HG03108 (cell line): ENCODE measurements around the gene BMP7.
"Not testable (repeated sequence)": the region's sequence is repeated elsewhere in the genome, so short reads cannot be mapped to it uniquely, and the experiment has no call there.

Experiments
- ATAC-seq: cut with Tn5 transposase; IDR thresholded peaks from one replicate; pipeline ENCODE4 v1.9.1; 2021; ENCODE audit warnings: moderate library complexity; ENCODE audit not compliant: unreplicated experiment

The BMP7 gene

GRCh38 chr20:57175397-57176010 lies 90.9 kb downstream of the BMP7 start:
- no peak for ATAC-seq

GRCh38 chr20:57174737-57175136 lies 91.7 kb downstream of the BMP7 start:
- no peak for ATAC-seq

- ATAC-seq: no peak
These were observed 92.5 kb downstream of the BMP7 start for GRCh38 chr20:57173986-57174385.

GRCh38 chr20:57173041-57173440 lies 93.4 kb downstream of the BMP7 start:
- ATAC-seq: no peak

GRCh38 chr20:57170343-57170742 lies 96.1 kb downstream of the BMP7 start:
- ATAC-seq: no peak

- ATAC-seq: no peak
These were observed 97.3 kb downstream of the BMP7 start for GRCh38 chr20:57169162-57169561.

- ATAC-seq: no peak
These were observed 98.3 kb downstream of the BMP7 start for GRCh38 chr20:57167971-57168701.

- no peak for ATAC-seq
These were observed 99.2 kb downstream of the BMP7 start for GRCh38 chr20:57167292-57167655.

- no peak for ATAC-seq
These were observed 99.7 kb downstream of the BMP7 start for GRCh38 chr20:57166568-57167291.

- no peak for ATAC-seq
These were observed 100.9 kb downstream of the BMP7 start for GRCh38 chr20:57165427-57166004.

- ATAC-seq: no peak
These were observed 101.6 kb downstream of the BMP7 start for GRCh38 chr20:57164872-57165271.

- no peak for ATAC-seq
These were observed 103.4 kb downstream of the BMP7 start for GRCh38 chr20:57163041-57163440.

- no peak for ATAC-seq
These were observed 104.1 kb downstream of the BMP7 start for GRCh38 chr20:57162362-57162652.

GRCh38 chr20:57161478-57162361 lies 104.7 kb downstream of the BMP7 start:
- no peak for ATAC-seq

GRCh38 chr20:57160985-57161384 lies 105.5 kb downstream of the BMP7 start:
- no peak for ATAC-seq

GRCh38 chr20:57159945-57160610 lies 106.4 kb downstream of the BMP7 start:
- no peak for ATAC-seq

- ATAC-seq: no peak
These were observed 107.1 kb downstream of the BMP7 start for GRCh38 chr20:57159193-57159851.

- ATAC-seq: no peak
These were observed 108.0 kb downstream of the BMP7 start for GRCh38 chr20:57158474-57158873.

GRCh38 chr20:57157787-57158186 lies 108.7 kb downstream of the BMP7 start:
- ATAC-seq: not testable (repeated sequence)

GRCh38 chr20:57157106-57157691 lies 109.2 kb downstream of the BMP7 start:
- no peak for ATAC-seq
